ENCODE results near the gene GPR153. TPM values are rescaled to one million over a fixed set of nuclear protein-coding genes. Genes with fewer than 3 reads are reported as not detected.
A peak's percentile ranks its signal among the peaks of the same experiment; 100 is the strongest.

The GPR153 gene
- total and polyA plus RNA-seq, 2 of the 8 experiments (the other 6 are each of a cell fraction or from before 2014, with no cell fraction given) = 5.7 to 8.1 TPM

GRCh38 chr1:6244401-6245049 is 16.4 kb downstream of the GPR153 start:
- H4K5ac ChIP-seq (ENCODE audit: insufficient read length, low read depth, low read length) = peak overlapping the region; percentile 27
- peak overlapping the region; percentile 81 for H3K18ac ChIP-seq (ENCODE audit: extremely low read depth, low read length)
- H3K27ac ChIP-seq (ENCODE audit: low read depth, low read length) = no peak overlapping the region
- no peak overlapping the region for H3K4ac ChIP-seq (replicated peaks; ENCODE audit: insufficient read length, low read depth, low read length)
- H2BK12ac ChIP-seq (ENCODE audit: low read depth, low read length) = peak overlapping the region; percentile 17; the same call in 1 of the 2 replicates
- no peak overlapping the region for H2AK5ac ChIP-seq (ENCODE audit: low read depth, low read length)
- peaks cover 19% of the 10 kb centered on the region; the same call in 1 of the 2 replicates for H3K23me2 ChIP-seq (ENCODE audit: low read depth, low read length)
- H3K36me3 ChIP-seq (ENCODE audit: control insufficient read depth in 2 of 4, insufficient read depth in 4 of 4, low read length in 3 of 4) = no peaks in the 10 kb centered on the region
- no peaks in the 10 kb centered on the region for H3K9me3 ChIP-seq (ENCODE audit: insufficient read depth in 2 of 2, low read depth in 1 of 2, low read length in 1 of 2)
- H3K14ac ChIP-seq (ENCODE audit: insufficient read length) = no peak overlapping the region
- H3K79me2 ChIP-seq (ENCODE audit: control insufficient read depth in 1 of 2, insufficient read depth in 2 of 2, low read length in 2 of 2) = no peaks in the 10 kb centered on the region; a peak in 1 of 4 replicates
- H3K27me3 ChIP-seq (replicated peaks in 1 of 4; ENCODE audit: control insufficient read depth in 3 of 4, extremely low read depth in 1 of 4, insufficient read depth in 3 of 4, low read length in 3 of 4) = peaks cover 4 to 29% (median 19%) of the 10 kb centered on the region in 4 experiments
- no peaks in the 10 kb centered on the region for H3K79me1 ChIP-seq (ENCODE audit: low read depth, low read length)
- TF ChIP-seq ATF2 (IDR thresholded peaks at IDR 0.05; ENCODE audit: low read length) (no peak), SIN3A (conservative IDR thresholded peaks at IDR 0.05 in 1 of 2, IDR thresholded peaks at IDR 0.05 in 1 of 2; ENCODE audit: low read depth in 1 of 2, low read length in 2 of 2) (0 out of 4 replicates have a peak, but pooled peaks of 1 of the 2 experiments have one; percentile 4), BRCA1 (IDR thresholded peaks at IDR 0.05; ENCODE audit: low read depth, low read length) (no peak)
- H4K91ac ChIP-seq (replicated peaks; ENCODE audit: insufficient read length, low read length) = no peak overlapping the region
- CTCF ChIA-PET (ENCODE audit: partially characterized antibody) = interaction anchor here (0.7 to 19.1 kb wide), 14 partner anchors 7 to 192 kb away, joined by 3 to 353 read pairs (median 24); partner anchors contain the start of genes GPR153, ICMT, RNF207 and RPL22
- FAIRE-seq (no peak), DNase-seq (ENCODE audit: low read depth in 1 of 2, low spot score in 2 of 2) (peak in 1 of 2 experiments; percentile 70)
- no peak overlapping the region for H3K23ac ChIP-seq (ENCODE audit: insufficient read length)
- H3K4me3 ChIP-seq (ENCODE audit: extremely low read depth in 1 of 4, insufficient read depth in 2 of 4, low read depth in 3 of 4, low read length in 4 of 4) = peak overlapping the region; percentile 59 to 91 (median 90)
- H2BK5ac ChIP-seq (ENCODE audit: low read depth, low read length) = peak overlapping the region; percentile 60; the same call in 1 of the 2 replicates
- WGBS, 2 experiments (ENCODE audit: extremely low coverage in 1 of 2, insufficient coverage in 1 of 2, insufficient read length in 1 of 2, insufficient replicate concordance in 2 of 2, low coverage in 1 of 2, low lambda C conversion rate in 2 of 2, missing lambda C conversion rate in 1 of 2) = 3% methylated on average over 17 of the region's 24 CpGs; no CpG with 5 or more reads in 1 of the 2 experiments
- H3K9ac ChIP-seq (replicated peaks in 1 of 4; ENCODE audit: extremely low read depth in 1 of 4, low read depth in 3 of 4, low read length in 3 of 4) = peak overlapping the region in 2 of 4 experiments; percentile 58 to 63; a peak in 4 of 7 replicates
- no peak overlapping the region for H2AFZ ChIP-seq (ENCODE audit: low read length)
- no peak overlapping the region for H2BK20ac ChIP-seq (ENCODE audit: low read length)
- peaks cover 18 to 40% (median 32%) of the 10 kb centered on the region in 4 experiments for H3K4me1 ChIP-seq (replicated peaks in 1 of 4; ENCODE audit: control insufficient read depth in 3 of 4, insufficient read depth in 4 of 4, low read length in 3 of 4)
- peak overlapping the region; percentile 87 to 89 for H3K4me2 ChIP-seq (ENCODE audit: insufficient read depth in 1 of 2, low read depth in 2 of 2, low read length in 2 of 2)
- no peak overlapping the region for H2BK120ac ChIP-seq (replicated peaks; ENCODE audit: low read depth, low read length)
- POLR2A ChIA-PET (ENCODE audit: partially characterized antibody) = interaction anchor here (1.2 to 9.3 kb wide), 8 partner anchors 7 to 204 kb away, joined by 3 to 64 read pairs (median 4); partner anchors contain the start of genes GPR153, ICMT and RNF207
- peaks cover 9 to 16% of the 10 kb centered on the region in 2 experiments for H4K20me1 ChIP-seq (replicated peaks in 1 of 2; ENCODE audit: control insufficient read depth in 1 of 2, insufficient read depth in 2 of 2, low read length in 2 of 2)
- no peak overlapping the region for H3K56ac ChIP-seq (replicated peaks; ENCODE audit: insufficient read length, low read depth, low read length)
- no peak overlapping the region for H2BK15ac ChIP-seq (ENCODE audit: low read length)
- no peak overlapping the region for H4K8ac ChIP-seq (ENCODE audit: extremely low read depth, insufficient read depth, low read length)

Measured in H1 (cell line).